Brain microvascular endothelial cell (primary cell): ENCODE measurements around the gene MUC5B.
"Not testable (repeated sequence)": the region's sequence is repeated elsewhere in the genome, so short reads cannot be mapped to it uniquely, and the experiment has no call there.

Source experiments
- DNase-seq: peaks from one replicate; pipeline ENCODE4 v3.0.0-alpha.2; 2020
- H3K27ac ChIP-seq: fragments of 250-450 bp; sonication (Bioruptor Pico); 2 replicates; pipeline ENCODE4 v1.5.1; 2020; ENCODE audit warnings: mild to moderate bottlenecking, moderate library complexity
- H3K27me3 ChIP-seq: fragments of 250-450 bp; sonication (Bioruptor Pico); replicated peaks from 2 replicates; pipeline ENCODE4 v1.5.1; 2020; ENCODE audit warnings: mild to moderate bottlenecking
- H3K36me3 ChIP-seq: fragments of 250-450 bp; sonication (Bioruptor Pico); replicated peaks from 2 replicates; pipeline ENCODE4 v1.5.1; 2020; ENCODE audit warnings: mild to moderate bottlenecking
- H3K4me3 ChIP-seq: 2 replicates; pipeline ENCODE4 v1.5.1; 2011; ENCODE audit warnings: low read depth, mild to moderate bottlenecking, control low read depth, low read length, moderate library complexity
- in situ Hi-C: cut with HindIII; loops from 2 replicates; pipeline ENCODE4 v1.10.0; 2017; ENCODE audit warnings: low sequenced_read_pairs, low pct_ligation_motif_present
- TF ChIP-seq, protein P1 (sequence below): IDR thresholded peaks from 2 replicates; pipeline ENCODE4 v1.5.1; 2011; ENCODE audit warnings: low read depth, mild to moderate bottlenecking, moderate library complexity, low read length, control low read depth, inconsistent platforms; ENCODE audit errors: missing control alignments

The MUC5B gene

DNA sequence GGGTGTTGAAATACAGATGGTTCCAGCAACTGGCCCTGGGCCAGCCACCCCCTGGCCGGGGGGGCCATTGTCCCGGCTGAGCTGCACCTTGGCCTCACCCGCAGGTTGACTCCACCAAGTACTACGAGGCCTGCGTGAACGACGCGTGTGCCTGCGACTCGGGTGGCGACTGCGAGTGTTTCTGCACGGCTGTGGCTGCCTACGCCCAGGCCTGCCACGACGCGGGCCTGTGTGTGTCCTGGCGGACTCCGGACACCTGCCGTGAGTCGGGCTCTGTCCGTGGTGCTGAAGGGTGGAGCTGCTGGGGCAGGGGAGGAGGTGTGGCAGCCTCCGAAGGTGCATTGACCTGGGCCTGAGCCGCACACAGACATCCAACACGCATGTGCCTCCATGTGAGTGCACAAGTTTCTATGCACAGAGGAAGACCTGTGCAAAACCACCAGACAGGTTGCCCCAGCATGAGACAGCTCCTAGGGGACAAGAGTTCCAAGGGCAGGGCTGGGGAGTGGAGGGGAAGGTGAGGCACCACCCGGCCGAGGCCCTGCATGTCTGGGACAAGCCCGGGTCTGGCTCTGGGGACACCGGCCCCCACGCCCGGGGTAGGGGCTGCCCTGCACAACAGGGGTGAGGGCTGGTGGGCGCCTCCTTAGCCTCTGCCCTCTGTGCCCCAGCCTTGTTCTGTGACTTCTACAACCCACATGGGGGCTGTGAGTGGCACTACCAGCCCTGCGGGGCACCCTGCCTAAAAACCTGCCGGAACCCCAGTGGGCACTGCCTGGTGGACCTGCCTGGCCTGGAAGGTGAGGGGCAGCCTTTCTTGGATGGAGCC lies 16.1 kb downstream of the MUC5B start:
- DNase-seq, result no peak
- no peak overlapping the region for H3K4me3 ChIP-seq

DNA sequence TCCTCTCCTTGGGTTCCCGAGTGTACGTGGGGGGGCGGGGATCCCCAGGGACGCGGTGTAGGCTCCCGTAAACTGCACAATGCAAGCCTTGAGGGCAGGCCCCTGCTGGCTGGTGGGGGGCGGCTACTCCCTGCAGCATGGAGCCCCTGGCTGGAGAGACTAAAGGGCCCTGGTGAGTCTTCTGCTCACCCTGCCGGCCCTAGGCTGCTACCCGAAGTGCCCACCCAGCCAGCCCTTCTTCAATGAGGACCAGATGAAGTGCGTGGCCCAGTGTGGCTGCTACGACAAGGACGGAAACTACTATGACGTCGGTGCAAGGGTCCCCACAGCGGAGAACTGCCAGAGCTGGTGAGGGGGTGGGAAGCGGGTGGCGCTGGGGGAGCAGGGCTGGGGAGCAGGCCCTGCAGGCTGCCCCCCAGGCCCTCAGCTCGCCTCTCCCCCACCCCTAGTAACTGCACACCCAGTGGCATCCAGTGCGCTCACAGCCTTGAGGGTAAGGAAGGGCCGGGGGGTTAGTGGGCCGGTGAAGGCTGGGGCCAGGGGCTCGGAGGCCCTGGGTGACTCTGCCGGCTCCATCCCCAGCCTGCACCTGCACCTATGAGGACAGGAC lies 16.8 kb downstream of the MUC5B start:
- no peak overlapping the region for H3K27ac ChIP-seq
- TF ChIP-seq, protein P1, sequence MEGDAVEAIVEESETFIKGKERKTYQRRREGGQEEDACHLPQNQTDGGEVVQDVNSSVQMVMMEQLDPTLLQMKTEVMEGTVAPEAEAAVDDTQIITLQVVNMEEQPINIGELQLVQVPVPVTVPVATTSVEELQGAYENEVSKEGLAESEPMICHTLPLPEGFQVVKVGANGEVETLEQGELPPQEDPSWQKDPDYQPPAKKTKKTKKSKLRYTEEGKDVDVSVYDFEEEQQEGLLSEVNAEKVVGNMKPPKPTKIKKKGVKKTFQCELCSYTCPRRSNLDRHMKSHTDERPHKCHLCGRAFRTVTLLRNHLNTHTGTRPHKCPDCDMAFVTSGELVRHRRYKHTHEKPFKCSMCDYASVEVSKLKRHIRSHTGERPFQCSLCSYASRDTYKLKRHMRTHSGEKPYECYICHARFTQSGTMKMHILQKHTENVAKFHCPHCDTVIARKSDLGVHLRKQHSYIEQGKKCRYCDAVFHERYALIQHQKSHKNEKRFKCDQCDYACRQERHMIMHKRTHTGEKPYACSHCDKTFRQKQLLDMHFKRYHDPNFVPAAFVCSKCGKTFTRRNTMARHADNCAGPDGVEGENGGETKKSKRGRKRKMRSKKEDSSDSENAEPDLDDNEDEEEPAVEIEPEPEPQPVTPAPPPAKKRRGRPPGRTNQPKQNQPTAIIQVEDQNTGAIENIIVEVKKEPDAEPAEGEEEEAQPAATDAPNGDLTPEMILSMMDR, result no peak
- DNase-seq, result no peak
- in situ Hi-C loops, result no loop called here
- no peak overlapping the region for H3K4me3 ChIP-seq
- no peaks in the 10 kb centered on the region for H3K27me3 ChIP-seq
- no peaks in the 10 kb centered on the region for H3K36me3 ChIP-seq

More for the DNA sequence above, 16.1 kb downstream of the MUC5B start:
- Histone ChIP-seq H3K27ac (no peak overlapping the region), H3K36me3 (no peaks in the 10 kb centered on the region), H3K27me3 (no peaks in the 10 kb centered on the region)
- in situ Hi-C loops, result no loop called here
- TF ChIP-seq, protein P1, result no peak

DNA sequence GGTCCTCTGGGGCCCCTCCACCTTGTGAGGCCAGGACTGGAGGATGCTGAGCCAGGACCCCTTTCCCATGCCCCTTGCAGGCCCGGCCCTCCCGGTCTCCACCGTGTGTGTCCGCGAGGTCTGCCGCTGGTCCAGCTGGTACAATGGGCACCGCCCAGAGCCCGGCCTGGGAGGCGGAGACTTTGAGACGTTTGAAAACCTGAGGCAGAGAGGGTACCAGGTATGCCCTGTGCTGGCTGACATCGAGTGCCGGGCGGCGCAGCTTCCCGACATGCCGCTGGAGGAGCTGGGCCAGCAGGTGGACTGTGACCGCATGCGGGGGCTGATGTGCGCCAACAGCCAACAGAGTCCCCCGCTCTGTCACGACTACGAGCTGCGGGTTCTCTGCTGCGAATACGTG lies 17.9 kb downstream of the MUC5B start:
- TF ChIP-seq, protein P1, result no peak
- DNase-seq, result no peak
- in situ Hi-C loops, result no loop called here
- Histone ChIP-seq H3K36me3 (no peaks in the 10 kb centered on the region), H3K27ac (no peak overlapping the region), H3K27me3 (no peaks in the 10 kb centered on the region), H3K4me3 (no peak overlapping the region)

DNA sequence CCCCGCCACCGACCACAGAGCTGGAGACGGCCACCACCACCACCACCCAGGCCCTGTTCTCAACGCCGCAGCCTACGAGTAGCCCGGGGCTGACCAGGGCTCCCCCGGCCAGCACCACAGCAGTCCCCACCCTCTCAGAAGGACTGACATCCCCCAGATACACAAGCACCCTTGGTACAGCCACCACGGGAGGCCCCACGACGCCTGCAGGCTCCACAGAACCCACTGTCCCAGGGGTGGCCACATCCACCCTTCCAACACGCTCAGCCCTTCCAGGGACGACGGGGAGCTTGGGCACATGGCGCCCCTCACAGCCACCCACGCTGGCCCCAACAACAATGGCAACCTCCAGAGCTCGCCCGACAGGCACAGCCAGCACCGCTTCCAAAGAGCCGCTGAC lies 18.8 kb downstream of the MUC5B start:
- in situ Hi-C loops, result no loop called here
- no peaks in the 10 kb centered on the region for H3K36me3 ChIP-seq
- TF ChIP-seq, protein P1, result no peak
- DNase-seq, result no peak
- no peak overlapping the region for H3K4me3 ChIP-seq
- no peaks in the 10 kb centered on the region for H3K27me3 ChIP-seq
- no peak overlapping the region for H3K27ac ChIP-seq

DNA sequence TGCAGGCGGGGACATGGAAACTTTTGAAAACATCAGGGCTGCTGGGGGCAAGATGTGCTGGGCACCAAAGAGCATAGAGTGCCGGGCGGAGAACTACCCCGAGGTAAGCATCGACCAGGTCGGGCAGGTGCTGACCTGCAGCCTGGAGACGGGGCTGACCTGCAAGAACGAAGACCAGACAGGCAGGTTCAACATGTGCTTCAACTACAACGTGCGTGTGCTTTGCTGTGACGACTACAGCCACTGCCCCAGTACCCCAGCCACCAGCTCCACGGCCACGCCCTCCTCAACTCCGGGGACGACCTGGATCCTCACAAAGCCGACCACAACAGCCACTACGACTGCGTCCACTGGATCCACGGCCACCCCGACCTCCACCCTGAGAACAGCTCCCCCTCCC lies 19.4 kb downstream of the MUC5B start:
- in situ Hi-C loops, result no loop called here
- TF ChIP-seq, protein P1, result no peak
- H3K27ac ChIP-seq, result no peak overlapping the region
- H3K36me3 ChIP-seq, result no peaks in the 10 kb centered on the region
- DNase-seq, result no peak
- no peak overlapping the region for H3K4me3 ChIP-seq
- H3K27me3 ChIP-seq, result no peaks in the 10 kb centered on the region

DNA sequence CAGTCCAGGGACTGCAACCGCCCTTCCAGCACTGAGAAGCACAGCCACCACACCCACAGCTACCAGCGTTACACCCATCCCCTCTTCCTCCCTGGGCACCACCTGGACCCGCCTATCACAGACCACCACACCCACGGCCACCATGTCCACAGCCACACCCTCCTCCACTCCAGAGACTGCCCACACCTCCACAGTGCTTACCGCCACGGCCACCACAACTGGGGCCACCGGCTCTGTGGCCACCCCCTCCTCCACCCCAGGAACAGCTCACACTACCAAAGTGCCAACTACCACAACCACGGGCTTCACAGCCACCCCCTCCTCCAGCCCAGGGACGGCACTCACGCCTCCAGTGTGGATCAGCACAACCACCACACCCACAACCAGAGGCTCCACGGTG lies 19.9 kb downstream of the MUC5B start:
- H3K4me3 ChIP-seq, in situ Hi-C loops, H3K36me3 ChIP-seq, DNase-seq, H3K27me3 ChIP-seq, H3K27ac ChIP-seq: not testable (repeated sequence)

DNA sequence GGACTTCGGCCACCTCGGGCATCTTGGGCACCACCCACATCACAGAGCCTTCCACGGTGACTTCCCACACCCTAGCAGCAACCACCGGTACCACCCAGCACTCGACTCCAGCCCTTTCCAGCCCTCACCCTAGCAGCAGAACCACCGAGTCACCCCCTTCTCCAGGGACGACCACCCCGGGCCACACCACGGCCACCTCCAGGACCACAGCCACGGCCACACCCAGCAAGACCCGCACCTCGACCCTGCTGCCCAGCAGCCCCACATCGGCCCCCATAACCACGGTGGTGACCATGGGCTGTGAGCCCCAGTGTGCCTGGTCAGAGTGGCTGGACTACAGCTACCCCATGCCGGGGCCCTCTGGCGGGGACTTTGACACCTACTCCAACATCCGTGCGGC lies 20.7 kb downstream of the MUC5B start:
- DNase-seq, H3K4me3 ChIP-seq, H3K27ac ChIP-seq, H3K27me3 ChIP-seq, H3K36me3 ChIP-seq, in situ Hi-C loops: not testable (repeated sequence)

DNA sequence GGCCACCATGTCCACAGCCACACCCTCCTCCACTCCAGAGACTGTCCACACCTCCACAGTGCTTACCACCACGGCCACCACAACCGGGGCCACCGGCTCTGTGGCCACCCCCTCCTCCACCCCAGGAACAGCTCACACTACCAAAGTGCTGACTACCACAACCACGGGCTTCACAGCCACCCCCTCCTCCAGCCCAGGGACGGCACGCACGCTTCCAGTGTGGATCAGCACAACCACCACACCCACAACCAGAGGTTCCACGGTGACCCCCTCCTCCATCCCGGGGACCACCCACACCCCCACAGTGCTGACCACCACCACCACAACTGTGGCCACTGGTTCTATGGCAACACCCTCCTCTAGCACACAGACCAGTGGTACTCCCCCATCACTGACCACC lies 21.7 kb downstream of the MUC5B start:
- H3K4me3 ChIP-seq, DNase-seq, H3K36me3 ChIP-seq, H3K27ac ChIP-seq, H3K27me3 ChIP-seq, in situ Hi-C loops: not testable (repeated sequence)

DNA sequence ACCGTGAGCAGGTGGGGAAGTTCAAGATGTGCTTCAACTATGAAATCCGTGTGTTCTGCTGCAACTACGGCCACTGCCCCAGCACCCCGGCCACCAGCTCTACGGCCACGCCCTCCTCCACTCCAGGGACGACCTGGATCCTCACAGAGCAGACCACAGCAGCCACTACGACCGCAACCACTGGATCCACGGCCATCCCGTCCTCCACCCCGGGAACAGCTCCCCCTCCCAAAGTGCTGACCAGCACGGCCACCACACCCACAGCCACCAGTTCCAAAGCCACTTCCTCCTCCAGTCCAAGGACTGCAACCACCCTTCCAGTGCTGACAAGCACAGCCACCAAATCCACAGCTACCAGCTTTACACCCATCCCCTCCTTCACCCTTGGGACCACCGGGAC lies 22.9 kb downstream of the MUC5B start:
- H3K36me3 ChIP-seq, in situ Hi-C loops, H3K27ac ChIP-seq, DNase-seq, H3K4me3 ChIP-seq, H3K27me3 ChIP-seq: not testable (repeated sequence)
